Neural cell (in vitro differentiated cells): ENCODE data around the gene PRKG1.

Experiments used
- EP300 ChIP-seq: fragments of 450-650 bp; conservative IDR thresholded peaks from 2 replicates; pipeline ENCODE4 v1.6.1; 2014; ENCODE audit warnings: antibody characterized with exemption, mild to moderate bottlenecking, moderate library complexity; ENCODE audit not compliant: poor library complexity, severe bottlenecking
- EZH2 ChIP-seq: fragments of 200-600, 300-800 bp; shearing (Covaris generic), sonication (generic); IDR thresholded peaks from 2 replicates; pipeline ENCODE4 v1.6.1; 2014; ENCODE audit warnings: antibody characterized with exemption, low read length, borderline replicate concordance, mild to moderate bottlenecking; ENCODE audit not compliant: insufficient read depth, poor library complexity, severe bottlenecking
- MXI1 ChIP-seq: fragments of 450-650 bp; conservative IDR thresholded peaks from 2 replicates; pipeline ENCODE4 v1.6.1; 2014; ENCODE audit warnings: antibody characterized with exemption, mild to moderate bottlenecking; ENCODE audit not compliant: poor library complexity, severe bottlenecking
- POLR2AphosphoS5 ChIP-seq: IDR thresholded peaks from 2 replicates; pipeline ENCODE4 v1.6.1; 2012
- TAF1 ChIP-seq: IDR thresholded peaks from 2 replicates; pipeline ENCODE4 v1.6.1; 2012; ENCODE audit warnings: low read depth
- TF ChIP-seq, protein P1 (sequence below): fragments of 450-650 bp; IDR thresholded peaks from 2 replicates; pipeline ENCODE4 v1.5.1; 2014; ENCODE audit warnings: antibody characterized with exemption, mild to moderate bottlenecking, moderate library complexity; ENCODE audit not compliant: poor library complexity, severe bottlenecking
- TF ChIP-seq, protein P2 (sequence below): IDR thresholded peaks from 2 replicates; pipeline ENCODE4 v1.6.1; 2012; ENCODE audit warnings: borderline replicate concordance

DNA sequence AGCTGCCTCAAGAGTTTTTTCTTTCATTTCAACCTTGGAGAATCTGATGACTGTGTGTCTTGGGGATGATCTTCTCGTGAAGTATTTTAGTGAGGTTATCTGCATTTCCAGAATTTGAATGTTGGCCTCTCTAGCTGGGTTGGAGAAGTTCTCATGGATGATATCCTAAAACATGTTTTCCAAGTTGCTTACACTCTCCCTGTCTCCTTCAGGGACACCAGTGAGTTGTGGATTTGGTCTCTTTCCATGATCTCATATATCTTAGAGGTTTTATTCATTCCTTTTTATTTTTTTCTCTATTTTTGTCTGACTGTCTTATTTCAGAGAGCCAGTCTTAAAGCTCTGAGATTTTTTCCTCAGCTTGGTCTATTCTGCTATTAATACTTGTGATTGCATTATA is 907.4 kb downstream of the PRKG1 start:
- TF ChIP-seq, protein P1, sequence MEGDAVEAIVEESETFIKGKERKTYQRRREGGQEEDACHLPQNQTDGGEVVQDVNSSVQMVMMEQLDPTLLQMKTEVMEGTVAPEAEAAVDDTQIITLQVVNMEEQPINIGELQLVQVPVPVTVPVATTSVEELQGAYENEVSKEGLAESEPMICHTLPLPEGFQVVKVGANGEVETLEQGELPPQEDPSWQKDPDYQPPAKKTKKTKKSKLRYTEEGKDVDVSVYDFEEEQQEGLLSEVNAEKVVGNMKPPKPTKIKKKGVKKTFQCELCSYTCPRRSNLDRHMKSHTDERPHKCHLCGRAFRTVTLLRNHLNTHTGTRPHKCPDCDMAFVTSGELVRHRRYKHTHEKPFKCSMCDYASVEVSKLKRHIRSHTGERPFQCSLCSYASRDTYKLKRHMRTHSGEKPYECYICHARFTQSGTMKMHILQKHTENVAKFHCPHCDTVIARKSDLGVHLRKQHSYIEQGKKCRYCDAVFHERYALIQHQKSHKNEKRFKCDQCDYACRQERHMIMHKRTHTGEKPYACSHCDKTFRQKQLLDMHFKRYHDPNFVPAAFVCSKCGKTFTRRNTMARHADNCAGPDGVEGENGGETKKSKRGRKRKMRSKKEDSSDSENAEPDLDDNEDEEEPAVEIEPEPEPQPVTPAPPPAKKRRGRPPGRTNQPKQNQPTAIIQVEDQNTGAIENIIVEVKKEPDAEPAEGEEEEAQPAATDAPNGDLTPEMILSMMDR, result no peak
- TF ChIP-seq EP300 (no peak), TAF1 (no peak), EZH2 (no peak), POLR2AphosphoS5 (no peak), MXI1 (no peak)
- TF ChIP-seq, protein P2, sequence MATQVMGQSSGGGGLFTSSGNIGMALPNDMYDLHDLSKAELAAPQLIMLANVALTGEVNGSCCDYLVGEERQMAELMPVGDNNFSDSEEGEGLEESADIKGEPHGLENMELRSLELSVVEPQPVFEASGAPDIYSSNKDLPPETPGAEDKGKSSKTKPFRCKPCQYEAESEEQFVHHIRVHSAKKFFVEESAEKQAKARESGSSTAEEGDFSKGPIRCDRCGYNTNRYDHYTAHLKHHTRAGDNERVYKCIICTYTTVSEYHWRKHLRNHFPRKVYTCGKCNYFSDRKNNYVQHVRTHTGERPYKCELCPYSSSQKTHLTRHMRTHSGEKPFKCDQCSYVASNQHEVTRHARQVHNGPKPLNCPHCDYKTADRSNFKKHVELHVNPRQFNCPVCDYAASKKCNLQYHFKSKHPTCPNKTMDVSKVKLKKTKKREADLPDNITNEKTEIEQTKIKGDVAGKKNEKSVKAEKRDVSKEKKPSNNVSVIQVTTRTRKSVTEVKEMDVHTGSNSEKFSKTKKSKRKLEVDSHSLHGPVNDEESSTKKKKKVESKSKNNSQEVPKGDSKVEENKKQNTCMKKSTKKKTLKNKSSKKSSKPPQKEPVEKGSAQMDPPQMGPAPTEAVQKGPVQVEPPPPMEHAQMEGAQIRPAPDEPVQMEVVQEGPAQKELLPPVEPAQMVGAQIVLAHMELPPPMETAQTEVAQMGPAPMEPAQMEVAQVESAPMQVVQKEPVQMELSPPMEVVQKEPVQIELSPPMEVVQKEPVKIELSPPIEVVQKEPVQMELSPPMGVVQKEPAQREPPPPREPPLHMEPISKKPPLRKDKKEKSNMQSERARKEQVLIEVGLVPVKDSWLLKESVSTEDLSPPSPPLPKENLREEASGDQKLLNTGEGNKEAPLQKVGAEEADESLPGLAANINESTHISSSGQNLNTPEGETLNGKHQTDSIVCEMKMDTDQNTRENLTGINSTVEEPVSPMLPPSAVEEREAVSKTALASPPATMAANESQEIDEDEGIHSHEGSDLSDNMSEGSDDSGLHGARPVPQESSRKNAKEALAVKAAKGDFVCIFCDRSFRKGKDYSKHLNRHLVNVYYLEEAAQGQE, result no peak
